NCI-H69 (cell line): ENCODE data around the gene BCL11B.

Experiments used
- DNase-seq: peaks from one replicate; lab custom pipeline; 2025; lab: John Stamatoyannopoulos, UW

Gene BCL11B

DNA sequence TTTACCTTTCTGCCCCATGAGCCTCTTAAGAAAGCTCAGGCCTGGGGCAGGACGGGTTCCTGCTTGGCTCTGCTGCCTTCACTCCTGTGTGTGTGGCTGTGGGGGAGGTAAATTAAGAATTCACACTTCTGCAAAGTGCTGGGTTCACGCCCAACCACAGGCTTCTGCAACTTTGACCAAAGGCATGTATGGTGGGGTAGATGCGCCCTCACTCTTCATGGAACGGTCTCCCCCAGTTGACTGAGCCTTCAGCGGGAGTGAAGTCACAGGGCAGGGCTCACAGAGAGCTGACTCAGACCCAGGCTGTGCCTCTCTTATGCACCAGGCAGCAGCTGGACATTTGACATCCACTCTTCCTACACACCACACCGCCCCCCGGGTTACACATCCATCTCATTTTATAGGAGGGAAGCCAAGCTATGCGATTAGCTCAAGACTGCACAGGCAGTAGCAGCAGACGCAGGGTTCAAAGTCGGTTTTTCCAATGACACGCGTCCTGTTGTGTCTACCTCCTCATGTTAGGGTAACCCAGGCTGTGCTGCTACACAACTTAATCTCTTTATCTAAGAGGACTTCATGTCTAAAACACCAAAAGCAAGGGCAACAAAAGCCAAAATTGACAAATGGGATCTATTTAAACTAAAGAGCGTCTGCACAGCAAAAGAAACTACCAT is 15.4 kb upstream of the BCL11B start:
- no peak for DNase-seq

DNA sequence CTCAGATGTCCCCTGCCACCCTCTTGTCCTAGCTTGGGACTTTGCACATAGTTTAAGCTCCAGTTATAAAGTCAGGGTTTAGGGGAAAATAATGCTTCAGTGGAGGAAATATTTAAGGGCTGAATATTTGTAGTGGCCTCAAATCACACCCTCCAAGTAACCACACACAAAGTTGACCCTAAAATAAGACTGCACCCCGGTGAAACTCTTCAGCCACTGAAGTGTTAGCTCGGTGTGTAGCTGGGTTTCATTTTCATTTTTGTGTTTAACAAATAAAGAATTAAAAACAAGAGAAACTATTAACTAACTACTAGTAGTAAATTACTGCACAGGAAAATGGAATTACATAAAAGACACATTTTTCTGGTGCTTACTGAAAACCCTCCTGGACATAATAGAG is 14.8 kb upstream of the BCL11B start:
- no peak for DNase-seq

DNA sequence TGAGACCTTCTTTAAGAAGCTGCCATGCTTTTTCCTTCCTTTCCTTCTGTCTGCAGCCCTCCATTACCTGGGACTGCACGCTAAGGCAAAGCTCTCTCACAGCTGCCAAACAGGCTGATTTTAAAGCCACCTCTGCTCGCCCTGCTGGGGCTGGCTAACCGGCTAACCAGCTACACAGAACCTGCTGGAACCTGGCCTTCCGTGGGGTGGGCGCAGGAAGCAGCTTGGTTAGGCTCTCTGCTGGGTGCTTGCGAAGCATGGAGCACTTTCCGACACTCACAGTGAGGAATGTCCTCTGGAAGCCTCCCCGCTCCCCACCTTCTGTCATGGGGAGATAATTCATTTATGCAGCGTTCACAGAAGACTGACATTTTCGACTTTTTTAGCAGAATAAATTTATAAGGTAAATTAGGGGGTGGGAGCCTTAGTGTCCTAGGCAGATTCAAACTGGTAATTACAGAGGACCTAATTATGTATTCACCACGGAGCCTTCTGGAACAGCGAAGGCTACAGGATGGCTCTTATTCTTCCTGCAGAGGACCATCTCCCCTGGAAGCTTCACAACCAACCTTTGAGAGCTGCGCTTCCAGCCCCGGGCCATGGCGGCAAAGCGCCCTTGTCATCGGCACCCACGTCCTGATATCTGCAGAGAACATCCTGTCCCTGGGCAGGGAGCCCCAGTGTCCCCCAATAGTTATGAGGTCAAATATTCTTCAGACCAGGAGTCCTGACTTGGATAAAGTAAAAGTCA is 12.4 kb upstream of the BCL11B start:
- no peak for DNase-seq

- no peak for DNase-seq
Measured at GRCh38 chr14:99282261-99283050, 10.5 kb upstream of the BCL11B start.

DNA sequence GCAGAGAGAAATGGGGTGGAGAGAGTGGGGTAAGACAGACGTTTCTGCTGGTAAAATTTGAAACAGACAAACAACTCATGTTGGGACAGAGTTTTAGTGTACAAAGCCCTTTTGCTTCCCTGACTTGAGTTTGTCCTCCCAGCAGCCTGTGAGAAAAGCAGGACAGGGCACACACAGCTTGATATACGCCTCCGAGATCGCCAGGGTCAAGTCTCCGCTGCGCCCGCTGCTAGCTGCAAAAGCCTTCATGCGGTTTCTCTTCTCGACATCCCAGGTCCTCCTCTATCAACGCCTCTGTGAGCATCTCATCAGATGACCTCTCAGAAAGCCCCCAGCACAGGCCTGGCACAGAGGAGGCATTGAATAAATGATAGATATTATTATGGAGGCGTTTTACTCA is 9.4 kb upstream of the BCL11B start:
- no peak for DNase-seq

DNA sequence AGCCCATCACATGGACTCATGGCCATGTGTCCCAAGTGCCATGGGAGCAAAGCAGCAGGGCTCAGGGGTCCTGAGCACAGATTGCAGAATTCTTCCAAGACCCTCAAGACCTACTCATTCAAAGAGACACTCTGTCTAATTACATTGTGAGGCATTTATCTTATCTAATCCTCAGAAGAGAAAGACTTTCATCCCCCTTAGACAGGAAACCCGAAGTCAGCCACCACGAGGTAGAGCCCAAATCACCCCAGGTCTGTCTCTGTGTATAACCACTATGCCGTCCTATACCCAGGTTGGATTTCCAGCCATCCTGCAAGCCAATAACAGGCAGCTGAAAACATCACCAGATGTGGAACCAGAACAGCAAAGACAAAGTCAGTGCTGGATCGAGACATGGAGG is 8.9 kb upstream of the BCL11B start:
- DNase-seq = no peak

- DNase-seq = no peak
Measured at GRCh38 chr14:99280066-99280731, 8.2 kb upstream of the BCL11B start.

DNA sequence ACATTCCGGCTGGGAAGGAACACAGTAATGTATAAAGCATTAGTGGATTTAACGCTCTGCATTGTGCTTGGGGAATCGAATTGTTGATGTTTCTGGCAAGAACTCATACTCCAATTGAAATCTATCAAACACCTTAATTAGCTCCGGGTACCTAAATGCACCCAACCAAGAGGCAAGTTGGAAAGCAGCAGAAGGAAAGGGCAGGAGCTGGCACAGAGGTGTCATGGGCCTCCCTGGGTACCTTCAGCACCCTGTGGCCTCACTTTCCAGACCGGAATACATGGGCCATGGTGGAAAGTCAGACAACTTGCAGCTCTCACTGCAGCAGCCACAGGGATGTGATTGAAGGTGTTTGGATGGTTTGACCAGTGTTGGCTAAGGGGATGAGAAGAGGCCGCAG is 6.8 kb upstream of the BCL11B start:
- no peak for DNase-seq

DNA sequence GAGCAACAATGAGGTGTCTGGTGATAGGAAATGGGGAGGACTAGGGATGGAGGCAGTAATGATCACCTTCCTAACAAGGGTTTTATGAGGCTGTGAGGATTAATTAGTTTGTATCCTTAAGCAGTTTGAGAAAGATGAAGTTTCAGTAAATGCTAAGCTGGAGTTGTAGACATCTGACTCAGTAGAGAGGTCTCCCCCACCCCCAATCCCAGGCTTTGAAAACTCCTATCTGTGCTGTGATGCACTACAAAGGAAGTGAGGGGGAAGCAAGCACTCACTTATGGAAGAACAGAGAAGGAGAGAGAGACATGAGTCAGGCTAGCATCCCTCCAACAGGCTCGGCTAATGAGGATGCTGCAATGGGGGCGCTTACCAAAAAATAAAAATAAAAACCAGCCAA is 5.5 kb upstream of the BCL11B start:
- DNase-seq = no peak

GRCh38 chr14:99276482-99276881 is 4.5 kb upstream of the BCL11B start:
- no peak for DNase-seq

GRCh38 chr14:99275222-99275584 is 3.2 kb upstream of the BCL11B start:
- no peak for DNase-seq

- peak; percentile 92 for DNase-seq
Measured at GRCh38 chr14:99274346-99275221, 2.6 kb upstream of the BCL11B start.

DNA sequence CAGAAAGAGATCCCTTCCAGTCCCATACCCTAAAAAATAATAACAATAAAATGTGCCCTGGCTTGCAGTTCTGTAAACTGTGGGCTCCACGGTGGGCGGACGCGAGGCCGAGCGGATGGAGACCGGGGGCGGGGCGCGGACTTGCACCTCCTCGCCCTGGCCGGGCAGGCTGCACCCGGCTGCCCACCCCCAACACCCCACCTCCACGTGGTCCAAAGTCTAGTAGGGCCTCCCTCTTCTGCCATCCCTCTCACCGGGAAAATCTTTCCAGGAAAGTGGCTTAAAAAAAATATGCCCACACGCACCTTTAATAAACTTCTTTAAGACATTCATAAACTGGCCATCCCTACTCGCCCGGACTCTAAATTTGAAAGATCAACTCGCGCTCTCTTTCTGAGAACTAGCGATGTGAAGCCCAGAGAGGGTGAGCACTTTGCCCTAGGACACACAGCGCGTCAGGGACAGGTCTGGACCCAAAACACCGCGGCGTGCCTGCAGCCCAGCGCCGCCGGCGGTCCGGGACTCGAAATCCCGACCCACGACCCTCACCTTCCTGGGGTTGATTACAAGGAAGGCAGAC is 1.9 kb upstream of the BCL11B start:
- no peak for DNase-seq

- DNase-seq = peak; percentile 22
Measured at GRCh38 chr14:99272899-99273765, 1.1 kb upstream of the BCL11B start.

GRCh38 chr14:99272632-99272898 is 568 bp upstream of the BCL11B start:
- no peak for DNase-seq

GRCh38 chr14:99271221-99271941 is 616 bp downstream of the BCL11B start:
- no peak for DNase-seq

DNA sequence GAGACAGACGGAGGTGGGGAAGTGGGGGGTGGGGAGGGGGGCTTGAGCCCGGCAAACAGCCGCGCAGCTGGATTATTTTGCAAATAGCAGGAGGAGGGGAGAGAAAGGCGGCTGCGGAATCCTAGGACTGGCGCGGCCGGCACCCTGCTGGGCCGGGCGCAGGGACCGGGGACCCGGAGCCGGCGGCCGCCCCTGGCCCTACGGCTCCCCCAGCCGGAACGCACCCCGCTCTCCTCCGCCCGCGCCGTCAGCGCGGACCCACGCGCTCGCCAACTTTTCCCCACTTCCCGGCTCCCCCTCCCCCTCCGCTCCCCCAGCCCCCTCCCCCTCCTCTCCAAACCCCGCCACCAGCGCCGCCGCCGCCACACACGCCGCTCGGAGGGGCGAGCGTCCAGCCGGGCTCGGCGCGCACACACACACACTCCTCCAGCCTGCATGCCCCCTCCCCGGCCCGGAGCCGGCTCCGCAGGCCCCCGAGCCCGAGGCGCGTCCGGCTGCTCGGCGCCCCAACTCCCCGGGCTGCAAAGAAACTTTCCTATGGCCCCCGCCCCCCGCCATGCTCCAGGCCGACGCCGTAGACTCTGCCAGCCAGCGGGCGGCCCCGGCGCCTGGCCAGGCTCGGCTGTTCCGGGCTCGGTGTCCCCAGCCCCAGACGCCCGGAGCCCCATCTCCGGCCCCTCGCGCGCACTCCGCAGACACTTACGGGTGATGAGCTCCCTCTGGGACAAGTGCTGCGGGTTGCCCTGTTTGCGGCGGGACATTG is 1.4 kb downstream of the BCL11B start:
- DNase-seq = peak; percentile 30

DNA sequence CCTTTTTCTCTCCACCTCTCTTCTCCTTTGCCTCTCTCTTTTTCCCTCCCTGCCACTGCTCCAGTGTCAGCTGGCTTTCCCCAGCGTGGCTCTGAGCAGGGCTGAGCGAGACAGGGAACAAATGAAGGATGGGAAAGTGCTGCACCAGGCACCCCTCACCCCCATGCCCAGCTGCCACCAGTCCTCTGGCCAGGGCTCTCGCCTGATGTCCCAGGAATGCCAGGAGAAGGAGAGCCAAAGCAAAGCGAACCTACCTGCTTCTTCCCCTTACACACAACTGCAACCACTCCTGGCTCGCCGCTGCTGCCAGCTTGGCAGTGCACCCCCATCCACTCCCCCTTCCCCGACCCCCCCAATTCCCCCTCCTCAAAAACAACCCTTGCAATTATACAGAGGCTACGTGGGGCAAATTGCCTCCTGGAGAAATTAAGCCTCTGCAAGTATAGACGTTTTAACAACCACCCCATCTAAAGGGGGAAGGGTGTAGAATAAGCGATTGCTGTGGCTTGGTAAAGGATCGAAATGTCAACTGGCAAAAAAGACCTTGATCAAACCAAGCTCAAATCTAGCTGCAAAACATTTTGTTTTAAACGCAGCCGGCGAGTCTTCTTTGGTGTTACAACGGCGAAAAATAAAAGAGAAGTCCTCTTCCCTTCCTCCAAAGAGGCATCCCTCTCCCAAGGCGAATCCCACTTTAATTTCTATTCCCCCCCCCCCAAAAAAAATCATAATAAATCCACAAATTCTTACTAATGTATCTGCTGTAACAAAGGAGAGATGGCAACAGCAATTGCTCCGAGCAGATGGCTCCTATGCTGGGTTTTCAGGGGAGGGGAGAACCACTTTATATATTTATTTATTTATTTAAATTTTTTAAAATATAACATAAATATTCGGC is 2.9 kb downstream of the BCL11B start:
- DNase-seq = no peak
